A549 treated with RU486 at 1 μM for 4 hours (cell line): ENCODE data around the gene COMMD2. TPM values are rescaled to one million over a fixed set of nuclear protein-coding genes. Genes with fewer than 3 reads are reported as not detected.

Source experiments
- total RNA-seq: library from RNA; stranded (reverse); fragments of 200-300 nt; extraction: Qiagen RNA extraction; gene quantifications from 5 replicates; pipeline ENCODE4 v1.2.3, GENCODE V29; 2022; ENCODE audit warnings: low read depth

Gene COMMD2
- total RNA-seq: 27.9 to 40.5 TPM (median 36.4 TPM) in 5 replicates

DNA sequence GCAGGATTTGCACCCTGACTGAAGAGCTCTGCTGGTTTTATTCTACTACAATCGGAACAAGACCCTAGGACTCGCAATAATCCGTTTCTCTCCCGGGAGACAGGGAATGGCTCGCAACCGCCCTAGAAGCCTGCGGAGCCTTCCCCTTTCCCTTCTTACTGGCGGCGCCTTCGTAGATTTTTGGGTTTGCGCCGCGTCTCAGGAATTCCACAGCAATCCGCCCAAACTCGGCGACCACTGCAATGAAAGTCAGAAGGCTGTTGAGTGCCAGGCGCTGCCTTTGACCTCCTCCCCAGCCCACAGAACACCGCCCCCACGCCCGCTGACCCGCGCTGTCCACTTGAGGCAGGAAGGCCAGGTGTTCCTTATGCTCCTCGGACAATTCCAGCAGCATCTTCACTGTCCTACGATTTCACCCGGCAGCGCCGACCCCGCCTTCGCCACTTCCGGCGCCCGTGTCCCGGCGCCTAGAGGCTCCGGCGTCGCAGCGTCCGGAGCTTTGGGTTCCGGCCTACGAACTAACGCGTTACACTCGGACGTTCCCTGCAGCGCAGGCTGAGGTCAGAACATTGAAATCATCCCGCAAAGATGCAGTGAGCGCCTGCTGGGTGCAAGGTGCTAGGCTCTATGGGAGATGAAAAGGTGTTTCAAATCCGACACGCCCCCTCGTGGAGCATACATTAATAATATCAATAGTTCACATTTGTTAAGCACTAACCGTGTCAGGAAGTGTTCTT is at the start of gene COMMD2:
COMMD2 (minus strand) TSS at position 439 of the 737 bp plus-strand sequence; CDS start at position 394, 45 bp downstream.

DNA sequence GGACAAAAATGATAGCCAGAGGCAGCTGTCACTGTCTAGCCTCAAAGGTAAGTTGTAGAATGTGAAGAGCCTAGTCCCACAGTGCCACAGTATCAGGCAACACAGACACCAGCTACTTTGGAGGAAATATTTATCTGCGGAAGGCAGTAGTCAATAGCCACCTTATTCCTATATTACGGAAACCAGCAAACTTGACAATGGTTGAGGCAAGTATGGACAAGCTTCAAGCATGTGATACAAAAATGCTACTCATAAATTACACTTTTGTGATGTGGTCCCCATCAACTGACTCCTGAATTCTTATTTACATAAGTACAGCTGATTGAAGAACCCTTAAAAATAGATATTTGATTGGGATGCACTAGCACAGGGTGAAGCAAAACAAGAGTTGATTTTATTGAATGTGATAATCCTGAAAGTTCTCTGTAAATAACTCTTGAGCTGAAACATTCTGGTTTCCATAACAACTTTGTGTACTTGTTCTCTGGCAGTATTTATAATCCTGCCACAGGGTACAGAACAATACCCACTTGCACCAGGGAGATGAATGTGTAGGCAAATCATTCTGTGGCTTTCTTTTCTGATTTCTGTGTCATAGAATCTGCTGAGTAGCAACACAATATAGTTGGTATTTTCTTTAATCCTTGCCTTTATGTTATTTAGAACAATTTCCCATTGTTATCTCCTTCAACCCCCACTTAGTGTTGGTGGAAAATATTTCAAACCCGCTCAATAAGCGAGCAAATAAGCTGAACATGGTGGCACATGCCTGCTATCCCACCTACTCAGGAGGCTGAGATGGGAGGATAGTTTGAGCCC is 40.4 kb upstream of the COMMD2 start, which contains the start of gene ANKUB1:
ANKUB1 (minus strand) TSS at position 103 of the 819 bp plus-strand sequence. CDS start 188 bp downstream, outside the sequence.

Other genes with a start within 250 kb of the COMMD2 start
- gene WWTR1, start 94.5 kb downstream of the COMMD2 start, total RNA-seq: 112 to 122 TPM (median 119 TPM) in 5 replicates
- not detected in 5 replicates for gene ANKUB1, start 40.1 kb upstream of the COMMD2 start, total RNA-seq
- 26.8 to 64.1 TPM (median 40.2 TPM) in 5 replicates for gene RNF13, start 60.7 kb upstream of the COMMD2 start, total RNA-seq
- gene PFN2, start 218.4 kb upstream of the COMMD2 start, total RNA-seq: 134 to 185 TPM (median 168 TPM) in 5 replicates